SK-N-MC (cell line): ENCODE data around the gene ARRDC5.
"Not testable (repeated sequence)": the region's sequence is repeated elsewhere in the genome, so short reads cannot be mapped to it uniquely, and the experiment has no call there.

Source experiments
- DNase-seq: peaks from one replicate; pipeline ENCODE4 v3.0.0-alpha.2; 2011; ENCODE audit warnings: low read depth, low spot score
- H3K27ac ChIP-seq: fragments of 200-600 bp; sonication (generic); 2 replicates; pipeline ENCODE4 v1.5.1; 2016; ENCODE audit warnings: mixed run types
- H3K36me3 ChIP-seq: fragments of 200-600 bp; sonication (generic); 2 replicates; pipeline ENCODE4 v1.6.1; 2017; ENCODE audit warnings: antibody characterized with exemption, low read length, mixed read lengths; ENCODE audit not compliant: insufficient read depth
- H3K4me3 ChIP-seq: fragments of 200-600 bp; sonication (generic); 2 replicates; pipeline ENCODE4 v1.5.1; 2016
- H3K9ac ChIP-seq: fragments of 200-600 bp; sonication (generic); 2 replicates; pipeline ENCODE4 v1.8.0; 2017; ENCODE audit warnings: mixed run types, mixed read lengths; ENCODE audit not compliant: insufficient read length
- H3K9me3 ChIP-seq: fragments of 200-600 bp; sonication (generic); 2 replicates; pipeline ENCODE4 v1.6.1; 2017; ENCODE audit warnings: low read depth, mild to moderate bottlenecking, antibody characterized with exemption, low read length, moderate library complexity, mixed read lengths
- EZH2 ChIP-seq: fragments of 200-600 bp; sonication (generic); IDR thresholded peaks from one replicate; pipeline ENCODE4 v1.6.1; 2017; ENCODE audit warnings: antibody characterized with exemption
- FOXP2 ChIP-seq: optimal IDR thresholded peaks from 2 replicates; pipeline ENCODE3; 2011; ENCODE audit warnings: mild to moderate bottlenecking, moderate library complexity; ENCODE audit not compliant: insufficient read depth; ENCODE audit errors: extremely low read length, control extremely low read depth
- POLR2AphosphoS5 ChIP-seq: IDR thresholded peaks from 2 replicates; pipeline ENCODE4 v1.6.1; 2012; ENCODE audit warnings: mild to moderate bottlenecking, low read depth, low read length, borderline replicate concordance

Gene ARRDC5

GRCh38 chr19:4847190-4847973, 55.3 kb downstream of the ARRDC5 start:
- DNase-seq = no peak
- no peak overlapping the region for H3K27ac ChIP-seq
- H3K4me3 ChIP-seq = no peak overlapping the region
- H3K9ac ChIP-seq = no peak overlapping the region
- no peaks in the 10 kb centered on the region for H3K9me3 ChIP-seq
- no peak for TF ChIP-seq POLR2AphosphoS5
- TF ChIP-seq FOXP2 = no peak
- TF ChIP-seq EZH2 = no peak
- H3K36me3 ChIP-seq = no peaks in the 10 kb centered on the region; the same call in 1 of the 2 replicates

- not testable (repeated sequence) for H3K27ac ChIP-seq, H3K4me3 ChIP-seq, H3K36me3 ChIP-seq, DNase-seq, H3K9me3 ChIP-seq, H3K9ac ChIP-seq
Measured at GRCh38 chr19:4845975-4846374, 56.7 kb downstream of the ARRDC5 start.

GRCh38 chr19:4844348-4845179, 58.1 kb downstream of the ARRDC5 start:
- Histone ChIP-seq H3K9me3 (no peaks in the 10 kb centered on the region), H3K36me3 (peaks cover 4% of the 10 kb centered on the region; the same call in 1 of the 2 replicates), H3K27ac (no peak overlapping the region), H3K9ac (no peak overlapping the region), H3K4me3 (no peak overlapping the region)
- TF ChIP-seq POLR2AphosphoS5 (no peak), FOXP2 (no peak), EZH2 (no peak)
- no peak for DNase-seq

- Histone ChIP-seq H3K9ac (no peak overlapping the region), H3K36me3 (peaks cover 9% of the 10 kb centered on the region; the same call in 1 of the 2 replicates), H3K9me3 (no peaks in the 10 kb centered on the region), H3K4me3 (no peak overlapping the region), H3K27ac (no peak overlapping the region)
- DNase-seq = no peak
- TF ChIP-seq EZH2 (no peak), FOXP2 (no peak), POLR2AphosphoS5 (no peak)
Measured at GRCh38 chr19:4843647-4843965, 59.1 kb downstream of the ARRDC5 start.
